Epithelial cell of proximal tubule (primary cell): ENCODE data around the gene NOL9. TPM values are rescaled to one million over a fixed set of nuclear protein-coding genes. Genes with fewer than 3 reads are reported as not detected.

Experiments
- DNase-seq: peaks from one replicate; pipeline ENCODE4 v3.0.0-alpha.2; 2011; ENCODE audit warnings: low read depth
- H3K4me3 ChIP-seq: 2 replicates; pipeline ENCODE4 v1.5.1; 2011; ENCODE audit warnings: low read depth, mild to moderate bottlenecking, low read length
- total RNA-seq: library from RNA; depleted of rRNA; stranded (reverse); fragments of >200 nt; gene quantifications from 2 replicates; pipeline ENCODE4 v1.2.3, GENCODE V29; 2015
- TF ChIP-seq, protein P1 (sequence below): conservative IDR thresholded peaks from 2 replicates; pipeline ENCODE4 v1.5.1; 2012; ENCODE audit warnings: low read depth, mild to moderate bottlenecking, low read length

The NOL9 gene
- total RNA-seq, 1 donor from 2014 or later, result 18.5 TPM

DNA sequence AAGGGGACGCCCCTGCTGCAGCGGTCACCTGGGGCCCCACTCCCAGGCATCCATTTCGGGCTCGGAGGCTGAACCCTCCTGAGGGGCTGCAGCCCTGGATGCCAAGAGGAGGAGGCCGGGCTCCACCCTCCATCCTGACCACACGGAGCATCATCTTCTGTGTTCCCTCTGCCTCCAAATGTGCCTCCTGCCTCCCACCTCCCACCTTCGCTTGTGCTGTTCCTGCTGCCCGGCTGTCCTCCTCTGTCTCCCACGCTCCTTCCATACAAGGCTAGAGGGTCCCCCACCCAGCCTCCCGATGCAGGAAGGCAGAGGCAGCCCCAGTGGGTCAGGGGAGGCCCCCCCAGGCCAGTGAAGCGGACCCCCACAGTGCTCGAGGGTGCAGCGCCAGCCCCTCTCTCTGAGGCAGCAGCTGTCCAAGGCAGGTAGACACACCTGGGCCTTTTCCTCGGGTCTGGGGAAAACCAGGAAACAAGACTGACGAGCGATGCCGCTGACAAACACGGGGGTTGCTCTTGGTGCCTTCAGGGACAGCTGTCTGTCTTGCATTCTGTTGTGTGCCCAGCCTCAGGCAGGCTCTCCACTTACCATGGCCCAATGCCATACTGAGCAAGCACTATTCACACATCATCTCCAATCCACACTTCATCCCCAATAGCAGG lies 46.0 kb downstream of the NOL9 start:
- DNase-seq, result no peak
- H3K4me3 ChIP-seq, result no peak overlapping the region
- TF ChIP-seq, protein P1, sequence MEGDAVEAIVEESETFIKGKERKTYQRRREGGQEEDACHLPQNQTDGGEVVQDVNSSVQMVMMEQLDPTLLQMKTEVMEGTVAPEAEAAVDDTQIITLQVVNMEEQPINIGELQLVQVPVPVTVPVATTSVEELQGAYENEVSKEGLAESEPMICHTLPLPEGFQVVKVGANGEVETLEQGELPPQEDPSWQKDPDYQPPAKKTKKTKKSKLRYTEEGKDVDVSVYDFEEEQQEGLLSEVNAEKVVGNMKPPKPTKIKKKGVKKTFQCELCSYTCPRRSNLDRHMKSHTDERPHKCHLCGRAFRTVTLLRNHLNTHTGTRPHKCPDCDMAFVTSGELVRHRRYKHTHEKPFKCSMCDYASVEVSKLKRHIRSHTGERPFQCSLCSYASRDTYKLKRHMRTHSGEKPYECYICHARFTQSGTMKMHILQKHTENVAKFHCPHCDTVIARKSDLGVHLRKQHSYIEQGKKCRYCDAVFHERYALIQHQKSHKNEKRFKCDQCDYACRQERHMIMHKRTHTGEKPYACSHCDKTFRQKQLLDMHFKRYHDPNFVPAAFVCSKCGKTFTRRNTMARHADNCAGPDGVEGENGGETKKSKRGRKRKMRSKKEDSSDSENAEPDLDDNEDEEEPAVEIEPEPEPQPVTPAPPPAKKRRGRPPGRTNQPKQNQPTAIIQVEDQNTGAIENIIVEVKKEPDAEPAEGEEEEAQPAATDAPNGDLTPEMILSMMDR, result no peak

DNA sequence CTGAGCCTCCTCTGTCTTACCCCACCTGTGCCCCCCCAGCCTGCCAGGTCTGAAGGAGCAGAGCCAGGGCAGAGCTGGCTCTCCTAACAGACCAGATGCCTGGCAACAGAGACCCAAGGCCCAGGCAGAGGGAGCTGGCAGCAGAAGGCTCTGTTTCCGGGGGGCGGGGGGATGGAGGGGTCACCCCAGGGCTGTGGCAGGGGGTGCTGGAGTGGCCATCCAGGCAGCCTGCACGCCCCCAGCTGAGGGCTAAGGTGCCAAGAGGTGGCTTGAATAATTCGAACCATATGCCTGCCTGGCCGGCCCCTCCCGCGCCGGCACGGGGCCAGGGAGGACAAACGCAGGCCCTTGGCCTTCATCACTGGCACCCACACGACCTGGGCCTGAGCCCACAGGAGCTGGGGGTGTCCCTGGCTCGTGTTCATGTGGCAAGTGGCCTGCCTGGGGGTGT lies 46.8 kb downstream of the NOL9 start:
- TF ChIP-seq, protein P1, result no peak
- no peak overlapping the region for H3K4me3 ChIP-seq
- DNase-seq, result no peak

DNA sequence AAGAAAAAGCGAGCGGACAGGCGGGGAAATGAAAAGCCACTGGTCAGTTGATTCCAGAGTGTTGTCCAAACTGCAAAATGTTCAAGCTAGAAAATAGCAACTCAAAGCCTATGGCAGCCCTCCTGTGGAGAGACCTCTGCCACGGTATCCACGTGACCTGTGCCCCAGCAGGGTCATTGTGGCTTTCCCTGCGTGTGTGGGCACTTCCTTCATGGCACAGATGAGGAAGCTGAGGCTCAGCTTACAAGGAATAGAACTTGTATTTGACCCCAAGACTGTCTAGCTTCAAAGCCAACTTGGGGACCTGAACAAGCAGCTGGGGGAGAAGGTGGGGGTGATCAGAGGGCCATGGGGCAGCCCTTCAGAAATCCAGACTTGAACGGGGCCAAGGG lies 47.3 kb downstream of the NOL9 start:
- DNase-seq, result no peak
- no peak overlapping the region for H3K4me3 ChIP-seq
- TF ChIP-seq, protein P1, result no peak

DNA sequence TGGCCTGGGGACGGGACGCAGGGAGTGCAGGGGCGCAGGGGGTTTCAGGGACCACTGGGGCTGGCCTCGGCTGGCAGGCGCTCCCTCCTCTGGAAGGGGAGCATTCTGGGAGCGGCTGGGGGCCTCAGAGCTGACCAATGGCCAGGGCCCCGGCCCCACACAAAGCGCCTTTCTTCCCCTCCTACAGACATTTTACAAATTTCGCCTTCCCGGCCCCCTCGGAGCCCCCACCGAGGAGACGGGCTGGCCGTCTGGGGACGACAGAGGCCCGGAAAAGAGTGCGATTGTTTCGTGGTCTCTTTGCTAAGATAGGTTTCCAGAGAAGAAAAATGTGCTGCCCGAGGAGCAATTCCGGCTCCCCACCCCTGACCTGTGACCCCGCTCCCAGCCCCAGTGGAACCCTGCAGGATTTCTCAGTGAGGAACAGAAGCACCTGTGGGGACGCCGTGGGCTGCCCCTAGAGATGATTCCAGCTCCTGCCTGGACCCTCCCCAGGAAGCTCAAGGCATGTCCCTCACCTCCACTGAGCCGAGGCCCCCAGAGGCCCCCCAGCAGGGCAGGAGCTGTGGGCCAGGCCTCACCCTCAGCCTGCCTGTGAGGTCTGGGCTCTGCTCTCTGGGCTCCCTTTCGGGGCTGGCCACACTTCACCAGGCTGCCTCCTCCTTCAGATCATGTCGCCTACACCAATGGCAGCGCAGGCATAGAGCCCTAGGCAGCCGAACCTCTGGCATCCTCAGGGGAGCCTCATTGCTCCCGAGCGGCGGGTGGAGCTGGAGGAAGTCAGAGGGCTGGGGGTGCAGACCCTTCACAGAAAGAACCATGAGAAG lies 47.9 kb downstream of the NOL9 start:
- DNase-seq, result no peak
- TF ChIP-seq, protein P1, result no peak

DNA sequence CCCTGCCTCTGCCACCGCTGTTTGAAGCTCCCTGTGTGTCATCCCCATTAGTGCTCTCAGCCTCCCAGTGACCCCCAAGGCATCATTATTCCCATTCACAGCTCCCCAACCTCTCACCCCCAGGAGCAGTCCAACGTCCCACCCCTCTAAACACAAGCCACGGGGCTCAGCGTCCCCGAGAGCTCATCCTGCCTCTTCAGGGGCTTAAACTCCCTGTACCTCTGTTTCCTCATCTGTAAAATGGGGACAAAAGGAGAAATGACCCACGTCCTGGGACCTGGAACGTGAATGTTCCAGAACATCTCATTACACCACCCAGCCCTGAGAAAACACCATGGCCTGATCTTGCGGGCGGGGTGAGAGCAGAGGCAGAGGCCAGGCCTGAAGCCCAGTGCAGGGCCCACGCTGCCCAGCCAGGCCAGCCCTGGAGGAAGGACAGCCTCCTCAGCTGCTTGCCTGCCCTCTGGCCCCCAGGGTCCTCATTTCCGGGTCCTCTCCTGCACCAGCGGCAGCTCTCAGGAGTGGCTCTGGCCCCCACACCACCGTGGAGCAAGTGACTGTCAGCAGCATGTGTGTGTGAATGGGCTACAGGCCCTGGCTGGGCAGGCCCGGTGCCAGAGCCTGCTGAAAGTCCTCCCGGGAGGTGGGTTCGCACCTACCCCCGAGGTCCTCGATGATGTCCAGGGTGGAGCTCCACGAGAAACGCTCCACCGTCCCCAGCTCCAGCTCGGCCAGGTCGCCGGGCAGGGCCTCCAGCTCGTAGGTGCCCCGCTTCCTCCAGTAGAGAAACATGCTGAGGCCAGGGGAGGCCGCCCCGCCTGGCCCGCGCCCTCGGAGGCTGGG lies 48.7 kb downstream of the NOL9 start:
- no peak for DNase-seq
- no peak overlapping the region for H3K4me3 ChIP-seq
- TF ChIP-seq, protein P1, result no peak

More for the DNA sequence above, 47.9 kb downstream of the NOL9 start:
- no peak overlapping the region for H3K4me3 ChIP-seq

DNA sequence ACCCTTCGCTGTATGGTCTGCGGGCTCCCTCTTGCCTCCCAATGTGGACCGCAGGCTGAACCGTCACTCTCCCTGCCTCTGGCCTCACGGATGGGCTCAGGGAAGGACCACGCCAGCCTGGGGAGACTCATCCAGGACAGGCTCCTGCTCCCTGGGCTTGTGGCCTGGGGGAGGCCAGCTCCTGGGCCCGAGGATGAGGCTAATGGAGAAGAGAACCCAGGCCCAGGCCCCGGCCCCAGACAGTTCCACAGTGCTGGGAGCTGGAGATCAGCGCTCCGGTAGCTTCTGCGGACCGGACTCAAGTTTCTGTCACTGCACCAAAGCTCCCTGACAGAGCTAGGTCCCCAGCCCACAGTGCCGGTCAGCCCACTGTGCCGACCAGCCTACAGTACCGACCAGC lies 49.4 kb downstream of the NOL9 start:
- TF ChIP-seq, protein P1, result no peak
- no peak overlapping the region for H3K4me3 ChIP-seq
- no peak for DNase-seq
